GM18951 (cell line): ENCODE data around the gene SLC26A11.
"Not testable (repeated sequence)": the region's sequence is repeated elsewhere in the genome, so short reads cannot be mapped to it uniquely, and the experiment has no call there.

Source experiments
- POLR2A ChIP-seq: IDR thresholded peaks from 4 replicates; pipeline ENCODE4 v1.6.1; 2011; ENCODE audit warnings: mild to moderate bottlenecking; ENCODE audit not compliant: insufficient read length, insufficient read depth; ENCODE audit errors: extremely low read depth
- in situ Hi-C: fragments of 300-500 bp; cut with MboI; formaldehyde crosslinking; loops from one replicate; pipeline ENCODE4 v1.12.0; 2022; ENCODE audit warnings: low sequenced_read_pairs, mixed read lengths, inconsistent platforms; ENCODE audit not compliant: unreplicated experiment

SLC26A11 gene

GRCh38 chr17:80246726-80247125, 26.5 kb downstream of the SLC26A11 start:
- in situ Hi-C loops: no loop called here
- no peak for TF ChIP-seq POLR2A

DNA sequence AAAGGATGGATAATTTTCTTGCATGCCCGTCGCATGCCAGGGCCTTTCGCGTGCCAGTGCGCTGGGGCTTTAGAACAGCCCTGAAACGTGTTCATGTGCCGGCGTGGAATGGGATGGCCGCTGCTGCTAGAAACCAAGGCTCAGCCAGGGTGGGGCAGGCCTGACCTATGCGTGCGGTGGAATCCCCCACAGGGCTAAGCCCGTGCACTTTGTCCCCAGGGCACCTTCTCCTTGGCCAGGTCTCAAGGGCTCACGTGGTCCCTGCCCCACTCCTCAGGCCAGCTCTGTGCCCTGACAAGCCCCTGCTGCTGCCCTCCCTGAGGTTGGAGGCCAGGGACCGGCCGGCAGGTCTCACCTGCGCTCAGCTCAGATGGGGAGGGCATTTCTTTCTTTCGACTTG, 27.3 kb downstream of the SLC26A11 start:
- in situ Hi-C loops: no loop called here
- TF ChIP-seq POLR2A: no peak

- in situ Hi-C loops: no loop called here
- TF ChIP-seq POLR2A: no peak
Measured at GRCh38 chr17:80248001-80248893, 28.0 kb downstream of the SLC26A11 start.

DNA sequence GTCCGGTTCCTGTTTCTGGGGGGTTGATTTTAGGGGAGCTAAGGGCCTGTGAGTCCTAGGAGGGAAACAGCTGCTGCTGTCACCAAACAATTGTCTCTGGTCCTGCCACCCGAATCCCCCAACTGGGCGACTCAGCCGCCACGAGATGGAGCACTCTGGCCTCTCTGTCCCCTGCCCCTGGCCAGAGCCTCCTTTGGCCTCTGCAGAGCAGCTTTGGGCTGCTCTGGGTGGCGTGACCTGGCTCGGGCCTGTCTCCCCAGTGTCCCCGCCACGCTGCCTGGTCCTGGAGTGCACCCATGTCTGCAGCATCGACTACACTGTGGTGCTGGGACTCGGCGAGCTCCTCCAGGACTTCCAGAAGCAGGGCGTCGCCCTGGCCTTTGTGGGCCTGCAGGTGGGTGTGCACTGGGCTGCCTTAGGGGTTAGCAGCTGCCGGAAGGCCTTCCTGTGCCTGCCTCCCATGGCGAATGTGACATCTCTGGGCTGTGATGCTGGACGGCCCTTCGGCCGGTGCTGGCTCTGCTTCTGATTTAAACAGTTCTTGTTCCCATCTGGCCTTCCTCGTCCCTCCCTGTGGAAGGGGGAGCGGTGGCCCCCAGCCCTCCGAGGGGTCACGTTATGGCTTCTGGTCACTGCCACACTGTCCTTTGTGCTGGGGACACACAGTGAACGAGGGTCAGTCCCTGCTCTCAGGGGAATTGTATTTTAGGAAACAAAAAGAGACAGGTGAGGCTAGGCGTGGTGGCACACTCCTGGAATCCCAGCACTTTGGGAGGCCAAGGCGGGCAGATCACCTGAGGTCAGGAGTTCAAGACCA, 28.9 kb downstream of the SLC26A11 start:
- in situ Hi-C loops: no loop called here
- no peak for TF ChIP-seq POLR2A

GRCh38 chr17:80251966-80252365, 31.7 kb downstream of the SLC26A11 start:
- no peak for TF ChIP-seq POLR2A
- in situ Hi-C loops: no loop called here

DNA sequence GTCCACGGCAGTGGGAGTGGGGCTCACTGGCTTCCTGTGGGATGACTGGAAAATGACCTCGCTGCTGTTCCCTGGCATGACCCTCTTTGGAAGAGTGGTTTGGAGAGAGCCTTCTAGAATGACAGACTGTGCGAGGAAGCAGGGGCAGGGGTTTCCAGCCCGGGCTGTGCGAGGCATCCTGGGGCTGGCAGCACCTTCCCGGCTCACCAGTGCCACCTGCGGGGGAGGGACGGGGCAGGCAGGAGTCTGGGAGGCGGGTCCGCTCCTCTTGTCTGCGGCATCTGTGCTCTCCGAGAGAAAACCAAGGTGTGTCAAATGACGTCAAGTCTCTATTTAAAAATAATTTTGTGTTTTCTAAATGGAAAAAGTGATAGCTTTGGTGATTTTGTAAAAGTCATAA, 32.6 kb downstream of the SLC26A11 start:
- in situ Hi-C loops: no loop called here
- TF ChIP-seq POLR2A: no peak

DNA sequence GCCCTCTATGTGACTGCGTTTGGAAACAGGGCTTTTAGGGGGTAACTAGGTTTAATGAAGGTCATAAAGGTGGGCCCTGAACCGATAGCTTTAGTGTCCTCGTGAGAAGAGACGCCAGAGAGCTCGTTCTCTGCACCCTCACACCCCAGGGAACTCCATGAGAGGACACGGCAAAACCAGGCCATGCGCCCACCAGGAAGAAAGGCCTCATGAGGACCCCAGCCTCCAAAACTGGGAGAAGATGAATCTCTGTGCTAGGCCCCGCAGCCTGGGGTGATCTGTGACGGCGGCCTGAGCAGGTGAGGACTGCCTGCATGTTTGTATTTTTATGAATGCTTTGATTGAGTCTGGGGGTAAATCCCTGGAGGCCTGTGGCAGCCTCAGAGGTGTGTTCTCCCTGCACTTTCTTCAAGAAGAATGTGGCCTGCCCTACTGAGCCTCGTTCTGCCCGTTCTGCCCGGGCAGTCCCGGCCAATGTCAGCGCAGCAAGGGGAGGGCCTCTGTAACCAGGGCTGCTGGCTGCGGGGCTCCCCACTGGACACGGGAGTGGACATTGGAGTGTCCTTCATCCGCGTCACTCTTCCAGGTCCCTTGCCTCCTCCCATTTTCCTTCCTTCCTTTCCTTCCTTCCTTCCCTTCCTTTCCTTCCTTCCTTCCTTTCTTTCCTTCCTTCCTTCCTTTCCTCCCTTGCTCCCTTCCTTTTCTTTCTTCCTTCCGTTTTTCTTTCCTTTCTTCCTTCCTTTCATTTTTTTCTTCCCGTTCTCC, 33.6 kb downstream of the SLC26A11 start:
- in situ Hi-C loops: no loop called here

DNA sequence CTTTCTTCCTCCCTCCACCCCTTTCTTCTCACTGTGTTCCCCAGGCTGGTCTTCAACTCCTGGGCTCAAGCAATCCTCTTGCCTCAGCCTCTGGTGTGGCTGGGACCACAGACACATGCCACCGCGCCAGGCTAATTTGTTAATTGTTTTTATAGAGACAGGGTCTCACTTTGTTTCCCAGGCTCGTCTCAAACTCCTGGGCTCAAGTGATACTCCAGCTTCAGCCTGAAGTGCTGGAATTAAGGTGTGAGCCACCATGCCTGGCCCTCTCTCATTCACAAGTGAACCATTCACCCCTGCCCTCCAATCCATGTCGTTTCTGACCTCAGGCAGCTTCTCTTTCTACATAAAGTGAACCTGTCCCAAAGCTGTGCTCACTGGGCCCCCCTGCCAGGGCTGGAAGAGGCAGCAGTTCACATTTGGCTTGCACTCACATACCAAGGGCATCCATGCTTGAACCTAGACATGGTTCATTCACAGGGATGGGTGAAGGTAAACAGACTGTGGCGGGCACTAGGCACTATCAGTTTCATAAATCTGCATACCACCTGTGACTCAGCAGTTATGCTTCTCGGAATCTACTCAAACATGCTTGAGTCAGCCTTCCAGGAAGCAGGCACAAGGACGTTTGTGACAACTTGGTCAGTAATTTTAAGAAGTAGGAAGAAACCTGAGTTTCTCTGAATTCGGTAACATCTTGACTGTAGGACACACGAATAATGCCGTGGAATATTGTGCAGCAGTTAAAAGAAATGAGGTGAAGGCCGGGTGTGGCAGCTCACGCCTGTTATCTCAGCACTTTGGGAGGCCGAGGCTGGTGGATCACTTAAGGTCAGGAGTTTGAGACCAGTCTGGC, 34.4 kb downstream of the SLC26A11 start:
- in situ Hi-C loops: no loop called here
- no peak for TF ChIP-seq POLR2A

More for the DNA sequence above, 33.6 kb downstream of the SLC26A11 start:
- TF ChIP-seq POLR2A: no peak

- TF ChIP-seq POLR2A: no peak
- in situ Hi-C loops: no loop called here
Measured at GRCh38 chr17:80256034-80256350, 35.8 kb downstream of the SLC26A11 start.

DNA sequence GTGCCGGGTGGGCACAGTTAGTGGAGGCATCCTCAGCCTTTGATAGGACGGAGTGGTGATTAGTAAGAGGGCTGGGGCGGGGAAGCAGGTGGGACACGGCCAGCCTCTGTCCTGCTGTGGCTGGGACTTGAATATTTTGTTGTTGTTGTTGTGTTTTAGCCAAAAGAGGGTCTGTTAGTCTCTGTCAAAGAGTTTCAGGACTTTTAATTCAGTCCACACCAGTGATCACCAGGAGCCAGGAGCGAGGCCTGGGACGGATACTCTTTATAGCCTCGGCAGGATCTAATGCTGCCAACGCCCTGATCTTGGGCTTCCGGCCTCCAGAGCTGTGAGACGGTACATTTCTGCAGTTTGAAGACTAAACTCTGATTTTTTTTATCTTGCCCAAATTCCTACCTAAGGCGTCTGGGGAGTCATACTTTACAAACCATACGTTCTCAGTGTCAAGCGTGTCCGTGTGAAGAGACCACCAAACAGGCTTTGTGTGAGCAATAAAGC, 37.5 kb downstream of the SLC26A11 start:
- in situ Hi-C loops: no loop called here
- TF ChIP-seq POLR2A: no peak

DNA sequence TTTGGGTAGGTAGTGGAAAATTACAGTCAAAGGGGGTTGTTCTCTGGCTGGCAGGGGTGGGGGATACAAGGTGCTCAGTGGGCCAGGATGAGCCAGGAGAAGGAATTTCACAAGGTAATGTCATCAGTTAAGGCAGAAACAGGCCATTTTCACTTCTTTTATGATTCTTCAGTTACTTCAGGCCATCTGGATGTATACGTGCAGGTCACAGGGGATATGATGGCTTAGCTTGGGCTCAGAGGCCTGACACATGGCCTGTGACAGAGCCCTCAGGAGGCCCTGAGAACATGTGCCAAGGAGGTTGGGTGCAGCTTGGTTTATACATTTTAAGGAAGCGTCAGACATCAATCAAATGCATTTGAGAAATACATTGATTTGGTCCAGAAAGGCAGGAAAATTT, 38.1 kb downstream of the SLC26A11 start:
- in situ Hi-C loops: not testable (repeated sequence)

DNA sequence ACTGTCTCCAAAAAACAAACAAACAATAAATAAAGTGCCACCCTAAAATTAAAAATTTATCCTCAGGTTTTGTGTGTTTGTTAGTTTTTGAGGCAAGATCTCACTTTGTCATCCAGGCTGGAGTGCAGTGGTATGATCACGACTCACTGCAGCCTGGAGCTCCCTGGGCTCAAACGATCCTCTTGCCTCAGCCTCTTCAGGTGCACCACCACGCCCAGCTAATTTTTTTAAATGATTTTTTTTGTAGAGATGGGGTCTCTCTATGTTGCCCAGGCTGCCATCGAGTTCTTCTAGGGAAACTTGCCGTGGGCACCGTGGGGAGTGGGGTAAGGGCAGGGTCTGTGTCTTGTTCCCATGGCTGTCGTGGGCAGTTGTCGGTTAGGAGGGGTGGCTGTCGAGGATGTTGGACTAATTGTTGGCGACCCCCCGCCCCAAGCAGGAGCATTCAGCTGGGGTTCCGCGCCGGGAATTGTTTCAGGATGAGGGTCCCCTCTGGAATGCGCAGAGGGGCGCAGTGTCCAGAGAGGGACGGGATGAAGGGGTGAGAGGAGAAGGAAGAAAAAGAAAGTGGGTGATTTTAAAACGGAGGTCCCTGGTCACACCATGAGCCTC, 39.3 kb downstream of the SLC26A11 start:
- no peak for TF ChIP-seq POLR2A
- in situ Hi-C loops: no loop called here
